ENCODE measurements around the gene CYP19A1.
A peak's percentile ranks its signal among the peaks of the same experiment; 100 is the strongest.
"Not testable (repeated sequence)": the region's sequence is repeated elsewhere in the genome, so short reads cannot be mapped to it uniquely, and the experiment has no call there.

CYP19A1 gene

GRCh38 chr15:51283026-51283425, 55.4 kb downstream of the CYP19A1 start:
- H3K4me2 ChIP-seq (ENCODE audit: low read length) = no peak overlapping the region
- H2BK120ac ChIP-seq (ENCODE audit: insufficient read depth, low read length, poor library complexity) = no peak overlapping the region
- no peak overlapping the region for H2AFZ ChIP-seq (ENCODE audit: insufficient read depth, low read length, poor library complexity)
- no peak overlapping the region for H3K27ac ChIP-seq (ENCODE audit: low read depth, low read length)
- H2BK12ac ChIP-seq (ENCODE audit: low read length) = no peak overlapping the region
- DNase-seq = no peak
- H3K4me3 ChIP-seq (ENCODE audit: low read depth, low read length) = no peak overlapping the region
- peaks cover 12 to 13% of the 10 kb centered on the region in 2 experiments for H3K4me1 ChIP-seq (ENCODE audit: control insufficient read depth in 1 of 2, insufficient read depth in 2 of 2, low read length in 2 of 2)
- H3K9me3 ChIP-seq (ENCODE audit: insufficient read depth, low read depth, low read length) = peaks cover 6% of the 10 kb centered on the region
- WGBS (ENCODE audit: extremely low coverage, insufficient coverage, insufficient read length) = no CpG with 5 or more reads among the region's 6 CpGs
- no peak overlapping the region for H4K91ac ChIP-seq (ENCODE audit: low read depth, low read length)
- H3K23ac ChIP-seq (ENCODE audit: low read length) = no peak overlapping the region
- no peak overlapping the region for H3K14ac ChIP-seq (ENCODE audit: low read length)
- no peak overlapping the region for H4K8ac ChIP-seq (ENCODE audit: low read depth, low read length)
- no peak overlapping the region for H3K9ac ChIP-seq (ENCODE audit: low read length)
- H3K18ac ChIP-seq (ENCODE audit: low read length) = no peak overlapping the region
- H3K79me1 ChIP-seq (ENCODE audit: low read length) = peaks cover 15% of the 10 kb centered on the region
- no peak overlapping the region for H2BK5ac ChIP-seq (ENCODE audit: low read depth, low read length, poor library complexity)
- H3K4ac ChIP-seq (ENCODE audit: low read depth, low read length) = no peak overlapping the region
- no peaks in the 10 kb centered on the region for H3K36me3 ChIP-seq (ENCODE audit: control insufficient read depth in 1 of 2, insufficient read depth in 2 of 2, low read length in 2 of 2)
- H2AK5ac ChIP-seq (ENCODE audit: low read length) = no peak overlapping the region
- H3K79me2 ChIP-seq (ENCODE audit: control insufficient read depth, insufficient read depth, low read length, poor library complexity) = peaks cover 3% of the 10 kb centered on the region
- H3K27me3 ChIP-seq (ENCODE audit: insufficient read depth, low read length) = no peaks in the 10 kb centered on the region
- H4K12ac ChIP-seq (ENCODE audit: low read depth, low read length) = no peak overlapping the region

GRCh38 chr15:51282241-51282640, 56.2 kb downstream of the CYP19A1 start:
- H4K8ac ChIP-seq (ENCODE audit: low read depth, low read length); H3K36me3 ChIP-seq (ENCODE audit: control insufficient read depth in 1 of 2, insufficient read depth in 2 of 2, low read length in 2 of 2); DNase-seq; H3K14ac ChIP-seq (ENCODE audit: low read length); H3K4me2 ChIP-seq (ENCODE audit: low read length); H3K4me1 ChIP-seq (ENCODE audit: control insufficient read depth in 1 of 2, insufficient read depth in 2 of 2, low read length in 2 of 2); H3K27me3 ChIP-seq (ENCODE audit: insufficient read depth, low read length); H3K23ac ChIP-seq (ENCODE audit: low read length); H3K9ac ChIP-seq (ENCODE audit: low read length); H3K79me2 ChIP-seq (ENCODE audit: control insufficient read depth, insufficient read depth, low read length, poor library complexity); H3K4me3 ChIP-seq (ENCODE audit: low read depth, low read length); H2AFZ ChIP-seq (ENCODE audit: insufficient read depth, low read length, poor library complexity); H3K79me1 ChIP-seq (ENCODE audit: low read length); H4K12ac ChIP-seq (ENCODE audit: low read depth, low read length); H2AK5ac ChIP-seq (ENCODE audit: low read length); H3K9me3 ChIP-seq (ENCODE audit: insufficient read depth, low read depth, low read length); H3K4ac ChIP-seq (ENCODE audit: low read depth, low read length): not testable (repeated sequence)
- peak overlapping the region; percentile 84 for H2BK120ac ChIP-seq (ENCODE audit: insufficient read depth, low read length, poor library complexity)
- peak overlapping the region; percentile 86 for H4K91ac ChIP-seq (ENCODE audit: low read depth, low read length)
- peak overlapping the region; percentile 80 for H3K18ac ChIP-seq (ENCODE audit: low read length)
- WGBS (ENCODE audit: extremely low coverage, insufficient coverage, insufficient read length) = no CpG with 5 or more reads among the region's 2 CpGs
- peak overlapping the region; percentile 50 for H3K27ac ChIP-seq (ENCODE audit: low read depth, low read length)
- H2BK5ac ChIP-seq (ENCODE audit: low read depth, low read length, poor library complexity) = peak overlapping the region; percentile 38
- H2BK12ac ChIP-seq (ENCODE audit: low read length) = peak overlapping the region; percentile 93

- H2BK12ac ChIP-seq (ENCODE audit: low read length) = peak overlapping the region; percentile 37
- no peaks in the 10 kb centered on the region for H3K27me3 ChIP-seq (ENCODE audit: insufficient read depth, low read length)
- H2BK5ac ChIP-seq (ENCODE audit: low read depth, low read length, poor library complexity) = no peak overlapping the region
- no peak overlapping the region for H3K4me2 ChIP-seq (ENCODE audit: low read length)
- H3K9me3 ChIP-seq (ENCODE audit: insufficient read depth, low read depth, low read length) = peaks cover 6% of the 10 kb centered on the region
- no peak overlapping the region for H3K4ac ChIP-seq (ENCODE audit: low read depth, low read length)
- peak overlapping the region; percentile 32 for H2AFZ ChIP-seq (ENCODE audit: insufficient read depth, low read length, poor library complexity)
- peaks cover 4 to 5% of the 10 kb centered on the region in 2 experiments for H3K4me1 ChIP-seq (ENCODE audit: control insufficient read depth in 1 of 2, insufficient read depth in 2 of 2, low read length in 2 of 2)
- H4K91ac ChIP-seq (ENCODE audit: low read depth, low read length) = peak overlapping the region; percentile 26
- H3K23ac ChIP-seq (ENCODE audit: low read length) = no peak overlapping the region
- H3K27ac ChIP-seq (ENCODE audit: low read depth, low read length) = no peak overlapping the region
- H2AK5ac ChIP-seq (ENCODE audit: low read length) = no peak overlapping the region
- H4K12ac ChIP-seq (ENCODE audit: low read depth, low read length) = no peak overlapping the region
- peak overlapping the region; percentile 62 for H2BK120ac ChIP-seq (ENCODE audit: insufficient read depth, low read length, poor library complexity)
- no peaks in the 10 kb centered on the region for H3K36me3 ChIP-seq (ENCODE audit: control insufficient read depth in 1 of 2, insufficient read depth in 2 of 2, low read length in 2 of 2)
- peak overlapping the region; percentile 13 for H3K14ac ChIP-seq (ENCODE audit: low read length)
- H3K18ac ChIP-seq (ENCODE audit: low read length) = no peak overlapping the region
- peak in 1 of 2 donors; percentile 70 for DNase-seq
- H3K9ac ChIP-seq (ENCODE audit: low read length) = no peak overlapping the region
- no peak overlapping the region for H3K4me3 ChIP-seq (ENCODE audit: low read depth, low read length)
- WGBS (ENCODE audit: extremely low coverage, insufficient coverage, insufficient read length) = no CpG with 5 or more reads among the region's 4 CpGs
- H3K79me2 ChIP-seq (ENCODE audit: control insufficient read depth, insufficient read depth, low read length, poor library complexity) = no peaks in the 10 kb centered on the region
- H3K79me1 ChIP-seq (ENCODE audit: low read length) = peaks cover 8% of the 10 kb centered on the region
- peak overlapping the region; percentile 17 for H4K8ac ChIP-seq (ENCODE audit: low read depth, low read length)
Observed at GRCh38 chr15:51281368-51281967, 56.9 kb downstream of the CYP19A1 start.

- DNase-seq = no peak
- Histone ChIP-seq H3K27ac (ENCODE audit: low read depth, low read length) (no peak overlapping the region), H2BK120ac (ENCODE audit: insufficient read depth, low read length, poor library complexity) (no peak overlapping the region), H4K8ac (ENCODE audit: low read depth, low read length) (no peak overlapping the region), H3K14ac (ENCODE audit: low read length) (no peak overlapping the region), H3K9me3 (ENCODE audit: insufficient read depth, low read depth, low read length) (peaks cover 5% of the 10 kb centered on the region), H4K12ac (ENCODE audit: low read depth, low read length) (no peak overlapping the region), H3K79me2 (ENCODE audit: control insufficient read depth, insufficient read depth, low read length, poor library complexity) (no peaks in the 10 kb centered on the region), H3K4me1 (ENCODE audit: control insufficient read depth in 1 of 2, insufficient read depth in 2 of 2, low read length in 2 of 2) (peaks cover 4% of the 10 kb centered on the region in 2 experiments), H2BK12ac (ENCODE audit: low read length) (no peak overlapping the region), H3K4me2 (ENCODE audit: low read length) (no peak overlapping the region), H3K4ac (ENCODE audit: low read depth, low read length) (no peak overlapping the region), H3K79me1 (ENCODE audit: low read length) (peaks cover 8% of the 10 kb centered on the region), H3K36me3 (ENCODE audit: control insufficient read depth in 1 of 2, insufficient read depth in 2 of 2, low read length in 2 of 2) (no peaks in the 10 kb centered on the region), H2AFZ (ENCODE audit: insufficient read depth, low read length, poor library complexity) (no peak overlapping the region), H3K4me3 (ENCODE audit: low read depth, low read length) (no peak overlapping the region), H2AK5ac (ENCODE audit: low read length) (no peak overlapping the region), H3K18ac (ENCODE audit: low read length) (no peak overlapping the region), H4K91ac (ENCODE audit: low read depth, low read length) (no peak overlapping the region), H2BK5ac (ENCODE audit: low read depth, low read length, poor library complexity) (no peak overlapping the region), H3K27me3 (ENCODE audit: insufficient read depth, low read length) (no peaks in the 10 kb centered on the region), H3K23ac (ENCODE audit: low read length) (no peak overlapping the region), H3K9ac (ENCODE audit: low read length) (no peak overlapping the region)
- no CpG with 5 or more reads among the region's 4 CpGs for WGBS (ENCODE audit: extremely low coverage, insufficient coverage, insufficient read length)
Observed at GRCh38 chr15:51280838-51281237, 57.6 kb downstream of the CYP19A1 start.

Measured in trophoblast cell (in vitro differentiated cells and primary cell).